ENCODE results near the gene NRXN2.

DNA sequence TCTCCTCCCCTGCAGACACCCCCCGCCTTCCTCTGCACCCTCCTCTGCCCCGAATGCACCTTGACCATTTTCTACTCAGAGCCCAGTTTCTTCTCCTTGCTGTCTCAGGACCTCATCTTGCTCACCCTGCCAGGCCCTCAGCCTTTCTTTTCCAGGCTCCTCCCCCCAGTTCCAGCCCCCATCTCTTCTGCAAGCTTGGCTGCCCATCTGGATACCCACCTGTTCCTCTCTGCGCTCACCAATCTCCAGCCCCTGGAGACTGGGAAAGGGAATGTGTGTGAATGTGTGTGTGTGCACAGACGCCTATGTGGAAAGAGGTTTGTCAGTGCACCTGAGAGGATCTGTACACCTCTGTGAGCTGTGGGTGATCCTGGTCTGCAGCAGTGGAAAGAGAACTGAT, 95.6 kb downstream of the NRXN2 start:
- TF ChIP-seq, protein P1, sequence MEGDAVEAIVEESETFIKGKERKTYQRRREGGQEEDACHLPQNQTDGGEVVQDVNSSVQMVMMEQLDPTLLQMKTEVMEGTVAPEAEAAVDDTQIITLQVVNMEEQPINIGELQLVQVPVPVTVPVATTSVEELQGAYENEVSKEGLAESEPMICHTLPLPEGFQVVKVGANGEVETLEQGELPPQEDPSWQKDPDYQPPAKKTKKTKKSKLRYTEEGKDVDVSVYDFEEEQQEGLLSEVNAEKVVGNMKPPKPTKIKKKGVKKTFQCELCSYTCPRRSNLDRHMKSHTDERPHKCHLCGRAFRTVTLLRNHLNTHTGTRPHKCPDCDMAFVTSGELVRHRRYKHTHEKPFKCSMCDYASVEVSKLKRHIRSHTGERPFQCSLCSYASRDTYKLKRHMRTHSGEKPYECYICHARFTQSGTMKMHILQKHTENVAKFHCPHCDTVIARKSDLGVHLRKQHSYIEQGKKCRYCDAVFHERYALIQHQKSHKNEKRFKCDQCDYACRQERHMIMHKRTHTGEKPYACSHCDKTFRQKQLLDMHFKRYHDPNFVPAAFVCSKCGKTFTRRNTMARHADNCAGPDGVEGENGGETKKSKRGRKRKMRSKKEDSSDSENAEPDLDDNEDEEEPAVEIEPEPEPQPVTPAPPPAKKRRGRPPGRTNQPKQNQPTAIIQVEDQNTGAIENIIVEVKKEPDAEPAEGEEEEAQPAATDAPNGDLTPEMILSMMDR (IDR thresholded peaks at IDR 0.05; ENCODE audit: low read length), result no peak
- no peak for TF ChIP-seq EZH2 (optimal IDR thresholded peaks at IDR 0.05; ENCODE audit: low read depth, low read length)
- no peak for TF ChIP-seq EZH2phosphoT487 (IDR thresholded peaks at IDR 0.05; ENCODE audit: low read length)

Measured in MM.1S (cell line).